Mesenchymal stem cell (in vitro differentiated cells and primary cell): ENCODE measurements around the gene CYP19A1.

Source experiments
- DNase-seq: peaks from one replicate; pipeline ENCODE4 v3.0.0-alpha.2; 2013
- H2AFZ ChIP-seq: one replicate; pipeline ENCODE4 v1.6.1; 2013; ENCODE audit warnings: low read depth, mild to moderate bottlenecking, control low read depth, inconsistent platforms, low read length, moderate library complexity
- H2AK5ac ChIP-seq: 2 replicates; pipeline ENCODE4 v1.6.1; 2013; ENCODE audit warnings: low read length, moderate library complexity, mild to moderate bottlenecking, inconsistent platforms; ENCODE audit not compliant: severe bottlenecking
- H2BK120ac ChIP-seq: one replicate; pipeline ENCODE4 v1.6.1; 2013; ENCODE audit warnings: low read depth, mild to moderate bottlenecking, inconsistent platforms, low read length, moderate library complexity
- H2BK12ac ChIP-seq, 2 experiments: one replicate each; pipeline ENCODE4 v1.6.1; 2013; ENCODE audit warnings: inconsistent platforms in 2 of 2, low read length in 2 of 2, mild to moderate bottlenecking in 2 of 2, moderate library complexity in 2 of 2, control low read depth in 1 of 2
- H2BK15ac ChIP-seq: one replicate; pipeline ENCODE4 v1.6.1; 2013; ENCODE audit warnings: mild to moderate bottlenecking, low read depth, inconsistent platforms; ENCODE audit not compliant: poor library complexity, severe bottlenecking
- H2BK5ac ChIP-seq: 2 replicates; pipeline ENCODE4 v1.6.1; 2013; ENCODE audit warnings: low read depth, mild to moderate bottlenecking, low read length, control low read depth, inconsistent platforms; ENCODE audit not compliant: poor library complexity, severe bottlenecking
- H3K14ac ChIP-seq, 2 experiments: one replicate each; pipeline ENCODE4 v1.6.1; 2013; ENCODE audit warnings: inconsistent platforms in 2 of 2, low read length in 2 of 2, control low read depth in 1 of 2, mild to moderate bottlenecking in 1 of 2, moderate library complexity in 1 of 2
- H3K18ac ChIP-seq, 2 experiments: one replicate each; pipeline ENCODE4 v1.6.1; 2013; ENCODE audit warnings: inconsistent platforms in 2 of 2, low read length in 2 of 2, control low read depth in 1 of 2, low read depth in 1 of 2, mild to moderate bottlenecking in 1 of 2
- H3K23ac ChIP-seq, 2 experiments: one replicate each; pipeline ENCODE4 v1.6.1; 2013; ENCODE audit warnings: inconsistent platforms in 2 of 2, low read length in 2 of 2, mild to moderate bottlenecking in 2 of 2, moderate library complexity in 2 of 2, control low read depth in 1 of 2
- H3K27ac ChIP-seq: 2 replicates; pipeline ENCODE4 v1.5.1; 2013; ENCODE audit warnings: mild to moderate bottlenecking, moderate library complexity, low read length, control low read depth, inconsistent platforms; ENCODE audit not compliant: poor library complexity, severe bottlenecking
- H3K27me3 ChIP-seq, 2 experiments: 2 replicates each; pipeline versions ENCODE4 v1.6.1 to v1.7.0; 2013; ENCODE audit warnings: low read length in 2 of 2, mild to moderate bottlenecking in 2 of 2, moderate library complexity in 2 of 2, control low read depth in 1 of 2, inconsistent platforms in 1 of 2; ENCODE audit not compliant: control insufficient read depth in 1 of 2, insufficient read depth in 1 of 2
- H3K36me3 ChIP-seq, 2 experiments: 2 replicates each; pipeline versions ENCODE4 v1.6.1 to v1.7.0; 2013; ENCODE audit warnings: low read length in 2 of 2, control low read depth in 1 of 2, inconsistent platforms in 1 of 2, low read depth in 1 of 2, mild to moderate bottlenecking in 1 of 2; ENCODE audit not compliant: insufficient read depth in 2 of 2, control insufficient read depth in 1 of 2
- H3K4ac ChIP-seq, 2 experiments: one replicate each; pipeline ENCODE4 v1.6.1; 2013; ENCODE audit warnings: inconsistent platforms in 2 of 2, low read length in 2 of 2, mild to moderate bottlenecking in 2 of 2, moderate library complexity in 2 of 2, control low read depth in 1 of 2, low read depth in 1 of 2
- H3K4me1 ChIP-seq: 2 replicates; pipeline ENCODE4 v1.6.1; 2013; ENCODE audit warnings: low read depth, low read length, control low read depth; ENCODE audit not compliant: control insufficient read depth, insufficient read depth
- H3K4me2 ChIP-seq: 2 replicates; pipeline ENCODE4 v1.6.1; 2013; ENCODE audit warnings: low read length, mild to moderate bottlenecking, inconsistent platforms; ENCODE audit not compliant: poor library complexity, severe bottlenecking
- H3K4me3 ChIP-seq, 2 experiments: 2 replicates each; pipeline versions ENCODE4 v1.5.1 to v1.7.0; 2013; ENCODE audit warnings: low read length in 2 of 2, mild to moderate bottlenecking in 2 of 2, control low read depth in 1 of 2, low read depth in 1 of 2; ENCODE audit not compliant: insufficient read depth in 1 of 2
- H3K79me1 ChIP-seq: replicated peaks from 2 replicates; pipeline ENCODE4 v1.6.1; 2013; ENCODE audit warnings: mild to moderate bottlenecking, control low read depth, low read length, inconsistent platforms; ENCODE audit not compliant: poor library complexity, severe bottlenecking
- H3K9ac ChIP-seq: 2 replicates; pipeline ENCODE4 v1.7.0; 2013; ENCODE audit warnings: mild to moderate bottlenecking, low read length, moderate library complexity
- H3K9me3 ChIP-seq: 2 replicates; pipeline ENCODE4 v1.7.0; 2013; ENCODE audit warnings: mild to moderate bottlenecking, low read length; ENCODE audit not compliant: control insufficient read depth
- H4K8ac ChIP-seq: one replicate; pipeline ENCODE4 v1.6.1; 2013; ENCODE audit warnings: inconsistent platforms, mild to moderate bottlenecking, low read length, moderate library complexity
- H4K91ac ChIP-seq: one replicate; pipeline ENCODE4 v1.6.1; 2013; ENCODE audit warnings: mild to moderate bottlenecking, low read length, inconsistent platforms
- WGBS: methylation state at CpG from one replicate; pipeline ENCODE4 v1.1.7; 2013; ENCODE audit warnings: mixed read lengths; 5-methylcytosine and 5-hydroxymethylcytosine counted together

Gene CYP19A1

GRCh38 chr15:51327081-51327480 is 11.3 kb downstream of the CYP19A1 start:
- Histone ChIP-seq H2BK12ac (no peak overlapping the region), H4K91ac (no peak overlapping the region), H3K27me3 (peaks cover 0 to 16% of the 10 kb centered on the region in 2 experiments), H3K4me1 (no peaks in the 10 kb centered on the region), H2AK5ac (no peak overlapping the region), H3K9ac (no peak overlapping the region), H2BK5ac (no peak overlapping the region), H3K23ac (no peak overlapping the region), H3K4me2 (no peak overlapping the region), H3K4me3 (no peak overlapping the region), H2AFZ (no peak overlapping the region), H2BK15ac (no peak overlapping the region), H3K9me3 (no peaks in the 10 kb centered on the region), H3K4ac (no peak overlapping the region), H3K18ac (no peak overlapping the region), H2BK120ac (no peak overlapping the region), H4K8ac (no peak overlapping the region), H3K79me1 (no peaks in the 10 kb centered on the region), H3K27ac (no peak overlapping the region), H3K36me3 (no peaks in the 10 kb centered on the region), H3K14ac (no peak overlapping the region)
- DNase-seq: no peak
- 100% methylated on average over 1 of the region's 2 CpGs for WGBS

GRCh38 chr15:51325167-51325566 is 13.2 kb downstream of the CYP19A1 start:
- H3K27ac ChIP-seq: no peak overlapping the region
- no peak overlapping the region for H2BK12ac ChIP-seq
- WGBS: 83% methylated on average over 3 of the region's 3 CpGs
- peak overlapping the region; percentile 10 for H2AFZ ChIP-seq
- H3K79me1 ChIP-seq: no peaks in the 10 kb centered on the region
- H3K23ac ChIP-seq: no peak overlapping the region
- peaks cover 0 to 11% of the 10 kb centered on the region in 2 experiments for H3K27me3 ChIP-seq
- H4K91ac ChIP-seq: no peak overlapping the region
- no peak overlapping the region for H3K4me2 ChIP-seq
- no peak overlapping the region for H3K4me3 ChIP-seq
- H3K9ac ChIP-seq: no peak overlapping the region
- no peak overlapping the region for H2BK120ac ChIP-seq
- H3K36me3 ChIP-seq: no peaks in the 10 kb centered on the region
- H3K4ac ChIP-seq: no peak overlapping the region
- H3K4me1 ChIP-seq: no peaks in the 10 kb centered on the region
- H2BK5ac ChIP-seq: no peak overlapping the region
- H2BK15ac ChIP-seq: no peak overlapping the region
- H3K18ac ChIP-seq: no peak overlapping the region
- no peak overlapping the region for H4K8ac ChIP-seq
- no peaks in the 10 kb centered on the region for H3K9me3 ChIP-seq
- H3K14ac ChIP-seq: no peak overlapping the region
- no peak overlapping the region for H2AK5ac ChIP-seq
- no peak for DNase-seq

GRCh38 chr15:51323749-51324148 is 14.6 kb downstream of the CYP19A1 start:
- no peaks in the 10 kb centered on the region for H3K9me3 ChIP-seq
- no peak overlapping the region for H3K23ac ChIP-seq
- no peaks in the 10 kb centered on the region for H3K4me1 ChIP-seq
- H2BK15ac ChIP-seq: no peak overlapping the region
- no peak overlapping the region for H3K4ac ChIP-seq
- H4K91ac ChIP-seq: no peak overlapping the region
- H3K18ac ChIP-seq: no peak overlapping the region
- no peak overlapping the region for H3K4me3 ChIP-seq
- DNase-seq: no peak
- H3K79me1 ChIP-seq: no peaks in the 10 kb centered on the region
- no peak overlapping the region for H2BK120ac ChIP-seq
- peak overlapping the region; percentile 13 for H3K4me2 ChIP-seq
- H3K14ac ChIP-seq: no peak overlapping the region
- no peak overlapping the region for H3K9ac ChIP-seq
- H3K27ac ChIP-seq: no peak overlapping the region
- no peak overlapping the region for H2BK5ac ChIP-seq
- no peak overlapping the region for H2AFZ ChIP-seq
- H3K27me3 ChIP-seq: peaks cover 0 to 11% of the 10 kb centered on the region in 2 experiments
- no peak overlapping the region for H2AK5ac ChIP-seq
- no peak overlapping the region for H4K8ac ChIP-seq
- H3K36me3 ChIP-seq: no peaks in the 10 kb centered on the region
- 88% methylated on average over 7 of the region's 7 CpGs for WGBS
- no peak overlapping the region for H2BK12ac ChIP-seq

- 100% methylated on average over 1 of the region's 1 CpG for WGBS
- Histone ChIP-seq H3K27ac (no peak overlapping the region), H3K79me1 (no peaks in the 10 kb centered on the region), H3K36me3 (no peaks in the 10 kb centered on the region), H3K4ac (no peak overlapping the region), H2BK5ac (no peak overlapping the region), H4K91ac (no peak overlapping the region), H3K9me3 (no peaks in the 10 kb centered on the region), H3K4me3 (no peak overlapping the region), H3K27me3 (peaks cover 0 to 11% of the 10 kb centered on the region in 2 experiments), H3K4me2 (no peak overlapping the region), H3K18ac (no peak overlapping the region), H4K8ac (no peak overlapping the region), H3K9ac (no peak overlapping the region), H2BK15ac (no peak overlapping the region), H2AFZ (no peak overlapping the region), H3K23ac (no peak overlapping the region), H2AK5ac (no peak overlapping the region), H2BK120ac (no peak overlapping the region), H3K14ac (no peak overlapping the region), H3K4me1 (no peaks in the 10 kb centered on the region), H2BK12ac (no peak overlapping the region)
- no peak for DNase-seq
These were observed 15.6 kb downstream of the CYP19A1 start for GRCh38 chr15:51322621-51323296.
